ENCODE measurements around the gene LNPEP.

The LNPEP gene

DNA sequence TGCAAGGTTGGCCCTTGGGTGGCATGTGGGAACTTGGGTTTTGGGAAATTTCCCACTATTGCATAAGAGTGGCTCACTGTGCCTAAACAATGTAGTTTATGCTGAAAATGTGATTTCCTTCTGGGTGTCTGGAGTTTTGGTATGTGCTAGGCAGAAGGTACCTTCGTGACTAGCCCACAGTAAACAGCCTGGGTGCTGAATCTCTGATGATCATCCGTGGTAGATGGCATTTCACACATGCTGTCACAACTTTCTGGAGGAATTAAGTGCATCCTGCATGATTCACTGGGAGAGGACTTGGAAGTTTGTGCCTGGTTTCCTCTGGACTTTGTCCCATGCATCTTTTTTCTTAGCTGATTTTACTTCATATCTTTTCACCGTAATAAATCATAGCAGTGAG, 64.5 kb downstream of the LNPEP start:
- no peak for DNase-seq (ENCODE audit: low spot score)

DNA sequence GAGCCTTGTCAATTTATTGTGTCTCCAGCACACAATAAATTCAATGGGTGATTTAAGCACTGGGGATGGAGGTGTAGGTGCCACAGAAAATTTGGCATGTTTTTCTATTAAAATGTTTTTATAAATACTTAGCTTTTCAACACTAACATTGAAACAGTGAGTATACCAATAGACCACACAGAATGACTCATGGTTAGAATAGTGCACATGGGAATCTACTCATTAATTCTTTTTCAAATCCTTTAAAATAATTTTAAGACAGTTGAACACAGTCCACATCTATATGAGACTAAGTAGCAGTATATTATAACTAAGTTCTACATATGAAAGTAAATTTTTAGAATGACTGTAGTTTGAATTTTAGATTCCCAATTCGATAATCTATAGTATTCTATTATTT, 67.1 kb downstream of the LNPEP start:
- DNase-seq (ENCODE audit: low spot score) = no peak

DNA sequence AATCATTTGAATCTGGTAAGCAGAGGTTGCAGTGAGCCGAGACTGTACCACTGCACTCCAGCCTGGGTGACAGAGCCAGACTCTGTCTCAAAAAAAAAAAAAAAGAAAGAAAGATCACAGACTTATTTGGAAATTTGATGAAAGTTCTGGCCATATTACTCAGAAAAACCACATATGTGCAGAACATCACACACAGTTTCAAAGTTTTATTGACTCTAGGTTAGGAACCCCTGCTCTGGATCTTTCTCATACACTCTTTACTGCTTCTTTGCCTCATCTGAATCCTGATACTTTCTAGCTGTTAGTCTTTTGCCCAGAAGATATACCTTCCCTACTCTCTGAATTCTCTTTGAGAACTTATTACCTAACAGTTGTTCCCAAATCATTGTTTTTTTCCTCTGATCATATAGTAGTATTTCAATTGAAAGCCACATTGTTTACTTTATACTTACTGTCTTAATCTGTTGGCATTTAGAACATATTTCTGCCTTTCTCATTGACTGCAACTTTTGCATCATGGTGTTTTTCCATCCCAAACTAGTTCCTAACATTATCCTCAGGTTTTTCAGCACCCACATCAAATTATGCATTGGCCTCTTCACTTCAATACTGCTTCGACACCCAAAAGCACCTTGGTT, 68.7 kb downstream of the LNPEP start:
- DNase-seq (ENCODE audit: low spot score) = no peak

GRCh38 chr5:97006454-97007060, 70.7 kb downstream of the LNPEP start:
- no peak for DNase-seq (ENCODE audit: low spot score)

DNA sequence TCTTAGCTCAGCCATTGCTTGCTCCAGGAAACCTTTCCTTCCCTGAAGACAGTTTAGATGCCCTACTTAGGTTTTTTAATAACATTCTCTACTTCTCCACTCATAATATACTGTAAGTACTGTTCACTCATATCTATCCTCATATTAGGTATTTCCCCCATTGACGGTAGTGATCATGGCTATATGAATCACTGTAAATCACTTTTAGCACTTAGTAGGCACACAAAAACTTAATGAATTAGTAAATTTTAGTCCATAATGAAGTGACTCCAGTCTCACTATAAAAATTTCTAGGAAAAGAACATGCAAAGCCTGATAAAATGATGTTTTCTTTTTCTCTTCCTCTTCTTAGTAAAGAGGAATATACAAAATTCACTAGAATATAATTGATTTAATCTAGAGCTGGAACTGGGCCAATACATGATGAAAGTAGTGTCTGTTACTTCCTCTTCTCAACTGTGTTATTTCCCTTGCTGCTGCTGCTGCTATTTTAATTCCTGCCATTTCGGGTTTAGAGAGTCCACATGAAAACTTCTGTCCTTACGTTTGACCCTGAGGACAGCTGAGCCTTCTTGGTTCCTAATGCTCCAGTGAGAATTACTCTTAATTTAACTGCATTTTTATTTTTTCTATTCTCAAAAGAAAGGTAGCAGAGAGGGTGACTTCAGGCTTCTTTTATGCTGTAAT, 73.5 kb downstream of the LNPEP start:
- no peak for DNase-seq (ENCODE audit: low spot score)

DNA sequence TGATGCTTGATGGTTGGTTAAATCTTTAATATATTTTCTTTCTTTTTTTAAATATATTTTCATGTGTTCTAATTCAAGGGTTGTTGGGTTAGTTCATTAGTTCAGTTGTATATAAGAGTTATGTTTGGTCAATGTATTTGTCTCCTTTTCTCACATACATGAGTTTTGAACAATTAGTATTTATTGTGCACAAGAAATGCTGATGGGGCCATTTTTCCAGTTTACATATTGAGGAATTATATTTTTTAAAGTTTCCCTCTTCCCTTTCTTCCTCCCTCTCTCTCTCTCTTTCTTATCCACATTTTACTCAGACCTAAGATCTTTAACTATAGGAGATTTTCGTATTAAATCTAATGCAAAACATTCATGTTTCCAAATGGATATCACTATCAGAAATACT, 74.0 kb downstream of the LNPEP start:
- no peak for DNase-seq (ENCODE audit: low spot score)

DNA sequence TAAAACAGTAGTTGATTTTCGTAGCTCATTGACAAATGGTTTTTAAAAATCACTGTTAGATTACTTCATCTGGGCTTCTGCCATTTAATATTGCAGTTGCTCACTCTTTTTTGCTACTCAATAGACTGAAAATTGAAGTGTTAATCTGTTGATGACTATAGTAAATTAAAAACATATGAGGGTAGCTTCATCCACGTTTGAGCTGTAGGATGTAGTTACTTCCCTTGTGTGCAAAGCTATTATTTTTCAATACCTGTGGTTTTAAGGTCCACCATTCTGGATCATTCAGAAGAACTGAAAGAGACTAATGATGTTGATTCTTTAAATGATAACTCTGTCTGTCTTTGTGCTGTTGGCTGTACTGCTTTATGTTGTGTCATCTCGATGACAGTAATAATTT, 74.7 kb downstream of the LNPEP start:
- DNase-seq (ENCODE audit: low spot score) = no peak

DNA sequence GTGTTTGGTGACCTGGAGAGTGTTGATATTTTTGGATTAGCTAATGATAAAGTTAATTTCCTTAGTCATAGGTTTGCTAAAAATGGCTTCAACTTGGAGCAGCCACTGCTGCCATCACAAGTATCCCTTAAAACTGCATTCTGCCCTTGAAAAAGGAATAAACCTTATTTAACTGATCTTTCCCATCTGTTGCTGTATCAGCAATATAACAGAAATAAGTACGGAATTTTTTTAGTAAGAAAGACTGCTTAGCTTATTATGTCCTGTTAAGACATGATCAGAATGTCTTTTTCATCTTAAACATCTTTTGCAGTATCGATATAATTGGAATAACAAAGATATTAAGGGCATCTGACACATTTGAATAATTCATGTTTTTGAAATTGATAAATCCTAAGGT, 75.7 kb downstream of the LNPEP start:
- no peak for DNase-seq (ENCODE audit: low spot score)

DNA sequence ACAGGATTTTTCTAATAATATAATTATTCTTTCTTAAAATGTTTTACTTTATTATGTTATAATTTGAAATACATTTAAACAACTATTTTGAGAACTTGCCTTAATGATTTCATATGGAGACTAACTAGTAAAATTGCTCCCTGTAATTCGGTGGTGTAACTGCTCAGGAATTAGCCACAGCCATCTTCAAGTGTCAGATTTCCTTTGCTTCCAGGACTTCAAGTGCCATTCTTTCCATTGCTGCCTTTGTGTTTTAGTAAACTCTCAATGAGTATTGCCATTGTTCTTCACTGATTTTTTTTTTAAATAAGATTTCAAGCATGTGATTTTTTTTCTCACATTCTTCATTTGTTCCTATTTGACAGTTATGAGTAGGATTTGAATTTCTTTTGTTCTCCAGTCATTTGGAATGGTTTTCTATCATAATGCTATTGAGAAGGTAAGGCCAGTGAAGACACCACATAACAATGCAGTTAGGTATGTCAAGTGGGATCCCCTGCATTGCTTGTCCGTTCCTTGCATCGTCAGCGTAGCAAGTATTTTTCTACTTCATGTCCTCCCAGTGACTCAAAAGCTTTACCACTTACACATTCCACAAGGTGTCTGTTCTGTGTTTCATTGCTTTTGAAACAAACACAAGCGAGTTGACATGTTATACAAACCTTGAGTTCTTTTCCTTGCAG, 83.7 kb downstream of the LNPEP start:
- no peak for DNase-seq (ENCODE audit: low spot score)

DNA sequence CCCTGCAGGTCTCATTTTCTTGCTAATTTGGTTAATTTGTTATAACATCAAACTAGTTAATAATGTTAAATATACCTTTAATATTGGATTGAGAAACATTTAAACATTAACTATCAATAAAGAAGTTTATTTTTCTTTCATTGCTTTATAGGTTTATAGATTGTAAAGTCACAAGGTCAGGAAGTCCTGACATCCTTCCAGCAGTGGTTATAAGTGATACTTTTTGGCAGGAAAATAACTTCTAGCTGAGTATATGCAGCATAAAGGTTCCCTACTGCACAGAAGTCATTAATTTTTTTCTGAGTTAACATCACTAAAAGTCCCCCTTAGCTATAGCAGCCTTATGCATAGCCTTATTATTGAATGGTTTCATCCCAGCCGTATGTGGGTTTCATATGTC, 85.5 kb downstream of the LNPEP start:
- no peak for DNase-seq (ENCODE audit: low spot score)

GRCh38 chr5:97022898-97023297, 87.0 kb downstream of the LNPEP start:
- DNase-seq (ENCODE audit: low spot score) = no peak

DNA sequence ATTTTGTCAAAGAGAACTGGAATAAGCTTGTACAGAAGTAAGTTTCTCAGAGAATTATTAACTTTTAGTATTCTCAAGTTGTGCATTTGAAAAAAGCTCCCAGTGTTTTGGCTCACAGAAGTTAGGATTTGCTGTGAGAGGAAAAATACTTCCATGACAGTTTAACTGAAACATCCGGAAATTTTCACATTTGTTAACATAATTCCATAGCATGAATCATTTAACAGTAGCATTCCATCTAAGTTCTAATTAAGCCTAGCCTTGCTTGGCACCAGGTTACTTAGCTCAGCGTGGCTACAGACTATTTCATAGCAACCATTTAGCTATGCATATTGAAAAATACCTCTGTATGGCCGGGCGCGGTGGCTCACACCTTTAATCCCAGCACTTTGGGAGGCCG, 90.8 kb downstream of the LNPEP start:
- no peak for DNase-seq (ENCODE audit: low spot score)

- no peak for DNase-seq (ENCODE audit: low spot score)
Measured at GRCh38 chr5:97037819-97038218, 101.9 kb downstream of the LNPEP start.

- no peak for DNase-seq (ENCODE audit: low spot score)
Measured at GRCh38 chr5:97041239-97041638, 105.4 kb downstream of the LNPEP start.

DNA sequence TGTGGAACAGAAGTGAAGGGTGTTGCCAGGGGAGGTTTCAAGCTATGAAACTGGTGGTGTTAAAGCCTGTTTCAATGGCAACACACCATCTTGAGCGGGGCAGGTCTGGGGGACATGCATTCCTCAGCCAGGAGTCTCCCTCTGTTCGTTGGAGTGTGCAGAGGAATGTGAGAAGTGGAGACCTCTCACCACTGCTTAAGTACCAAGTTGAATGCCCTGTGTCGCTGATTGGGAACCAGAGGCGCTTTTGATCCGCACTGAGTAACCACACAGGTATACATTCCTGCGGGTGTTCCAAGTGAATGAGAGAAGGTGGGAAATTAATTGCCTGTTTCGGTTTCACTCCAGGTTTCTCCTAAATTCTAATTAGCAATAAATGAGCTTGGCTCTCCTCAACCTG, 107.1 kb downstream of the LNPEP start:
- no peak for DNase-seq (ENCODE audit: low spot score)

DNA sequence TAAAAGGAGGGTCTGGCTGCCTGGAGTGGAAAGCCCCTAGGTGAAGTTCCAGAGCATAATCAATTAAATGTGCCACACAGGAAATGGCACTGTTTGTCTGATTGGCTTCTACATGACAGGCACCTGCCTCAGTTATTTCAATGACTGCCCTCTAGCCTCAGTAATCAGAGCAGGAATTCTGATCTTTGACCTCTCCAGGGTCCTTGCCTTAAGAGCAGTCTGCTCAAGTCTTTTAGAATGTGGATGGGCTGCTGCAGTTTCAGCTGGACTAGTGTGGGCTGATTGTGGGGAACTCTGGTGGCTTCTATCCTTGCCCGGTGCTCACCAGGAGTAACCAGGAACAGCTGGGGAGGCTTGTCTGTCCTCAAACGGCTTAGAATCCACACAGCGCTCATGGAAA, 107.6 kb downstream of the LNPEP start:
- no peak for DNase-seq (ENCODE audit: low spot score)

DNA sequence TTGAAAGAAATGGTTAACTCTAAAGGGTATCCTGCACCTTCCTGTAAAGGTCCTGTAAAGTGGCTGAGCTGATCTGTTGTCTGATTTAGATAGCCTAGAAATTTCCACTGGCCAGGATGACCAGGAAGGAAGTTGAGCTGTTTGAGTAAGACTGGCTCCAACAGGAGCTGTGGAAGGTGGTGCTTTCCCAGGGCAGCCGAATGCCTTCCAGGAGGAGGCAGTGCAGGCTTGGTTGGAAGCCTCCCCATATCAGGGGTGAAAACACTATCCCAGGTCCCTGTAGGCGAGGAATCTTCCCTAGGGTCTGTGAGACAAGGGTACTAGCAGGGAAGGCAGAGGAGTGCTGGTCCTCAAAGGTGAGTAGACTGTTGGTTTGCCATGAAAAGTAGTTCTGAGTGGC, 108.2 kb downstream of the LNPEP start:
- DNase-seq (ENCODE audit: low spot score) = no peak

DNA sequence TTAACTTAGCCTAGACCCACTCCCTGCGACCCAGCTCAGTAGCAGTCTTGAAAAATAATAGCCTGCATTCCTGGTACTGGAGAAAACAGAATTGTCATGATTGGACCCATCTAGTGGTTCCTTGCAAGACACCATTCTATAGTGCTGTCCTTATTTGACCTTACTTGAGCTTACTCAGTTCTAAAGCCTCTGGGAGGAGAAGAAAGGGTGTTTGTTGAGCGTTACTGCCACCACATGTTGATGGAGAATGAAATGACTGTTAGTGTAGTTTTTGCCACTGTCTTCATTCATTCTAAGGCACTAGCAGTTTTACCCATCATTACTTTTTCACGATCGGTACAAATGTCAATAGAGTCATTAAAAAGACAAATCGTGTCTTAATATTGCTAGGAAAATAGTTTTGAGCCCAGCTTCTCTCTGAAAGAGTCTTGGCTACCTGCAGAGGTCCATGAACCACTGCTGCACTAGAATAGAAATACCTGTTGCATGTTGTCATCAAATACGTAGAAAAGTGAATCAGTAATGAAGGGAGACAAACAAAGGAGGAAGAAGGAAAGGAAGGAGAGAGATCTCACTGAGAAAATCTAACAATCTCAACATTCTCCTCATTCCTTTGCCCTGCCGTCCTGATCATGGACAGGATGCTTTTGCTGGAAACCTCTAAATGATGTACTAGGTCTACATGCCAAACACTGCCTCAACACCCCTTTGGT, 110.5 kb downstream of the LNPEP start:
- DNase-seq (ENCODE audit: low spot score) = no peak

- no peak for DNase-seq (ENCODE audit: low spot score)
Measured at GRCh38 chr5:97047076-97047475, 111.2 kb downstream of the LNPEP start.

- DNase-seq (ENCODE audit: low spot score) = no peak
Measured at GRCh38 chr5:97049175-97049574, 113.3 kb downstream of the LNPEP start.

GRCh38 chr5:97056263-97056662, 120.4 kb downstream of the LNPEP start:
- DNase-seq (ENCODE audit: low spot score) = no peak

DNA sequence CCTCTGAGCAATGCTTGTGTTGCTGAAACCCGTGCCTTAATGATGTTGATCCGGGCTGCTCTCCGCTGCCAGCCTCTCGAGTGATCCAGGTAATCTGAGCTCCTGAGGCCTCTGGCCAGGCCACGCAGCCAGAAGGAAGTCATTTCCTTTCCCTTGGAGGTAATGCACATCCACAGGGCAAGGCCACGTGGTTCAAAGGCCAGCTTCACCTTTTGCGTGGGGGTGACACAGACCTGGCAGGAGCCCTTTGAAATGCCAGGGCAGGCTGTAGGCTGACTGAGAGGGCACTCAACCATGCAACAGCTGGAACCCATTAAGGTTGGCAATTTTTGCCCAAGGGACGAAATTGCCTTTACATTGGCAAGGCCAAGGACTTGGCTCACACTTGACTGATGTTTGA, 126.2 kb downstream of the LNPEP start:
- no peak for DNase-seq (ENCODE audit: low spot score)

DNA sequence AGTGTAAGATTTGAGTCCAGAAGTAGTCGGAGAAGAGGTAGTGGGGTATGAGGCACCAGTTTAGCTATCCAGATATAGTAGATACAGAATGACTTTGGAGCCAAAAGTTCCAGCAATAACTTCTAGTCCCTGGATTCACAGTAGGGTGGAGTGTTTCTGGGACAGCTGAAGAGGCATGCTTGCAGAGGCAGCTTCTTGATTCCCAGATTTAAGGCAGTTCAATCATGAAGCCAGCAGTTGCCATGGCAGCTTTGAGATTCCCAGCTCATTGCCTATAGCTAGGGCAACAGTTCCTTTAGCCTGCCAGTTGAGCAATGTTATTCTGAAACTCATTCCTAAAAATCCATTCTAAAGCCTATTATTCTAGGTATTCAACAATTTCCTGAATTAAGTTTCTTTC, 127.4 kb downstream of the LNPEP start:
- no peak for DNase-seq (ENCODE audit: low spot score)
